ENCODE results near the gene TENT5A.

DNA sequence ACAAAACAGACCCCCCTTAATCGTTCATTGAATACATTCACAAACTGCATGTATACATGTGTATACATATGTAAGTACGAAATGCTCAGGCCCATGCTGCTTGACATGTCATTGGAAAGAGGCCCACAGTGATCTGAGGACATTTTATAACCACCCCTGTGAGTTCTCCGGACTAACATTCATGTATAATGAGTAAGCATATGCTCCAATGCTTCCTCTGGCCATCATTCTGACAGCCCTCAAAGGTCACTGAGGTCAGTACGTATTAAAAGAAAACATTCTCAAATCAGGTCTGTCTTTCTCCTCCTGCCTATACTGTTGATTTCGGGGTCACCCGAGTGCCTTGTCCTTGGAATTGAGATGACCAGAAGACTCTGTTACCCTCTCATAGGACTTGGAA, 54.9 kb downstream of the TENT5A start:
- TF ChIP-seq, protein P1, sequence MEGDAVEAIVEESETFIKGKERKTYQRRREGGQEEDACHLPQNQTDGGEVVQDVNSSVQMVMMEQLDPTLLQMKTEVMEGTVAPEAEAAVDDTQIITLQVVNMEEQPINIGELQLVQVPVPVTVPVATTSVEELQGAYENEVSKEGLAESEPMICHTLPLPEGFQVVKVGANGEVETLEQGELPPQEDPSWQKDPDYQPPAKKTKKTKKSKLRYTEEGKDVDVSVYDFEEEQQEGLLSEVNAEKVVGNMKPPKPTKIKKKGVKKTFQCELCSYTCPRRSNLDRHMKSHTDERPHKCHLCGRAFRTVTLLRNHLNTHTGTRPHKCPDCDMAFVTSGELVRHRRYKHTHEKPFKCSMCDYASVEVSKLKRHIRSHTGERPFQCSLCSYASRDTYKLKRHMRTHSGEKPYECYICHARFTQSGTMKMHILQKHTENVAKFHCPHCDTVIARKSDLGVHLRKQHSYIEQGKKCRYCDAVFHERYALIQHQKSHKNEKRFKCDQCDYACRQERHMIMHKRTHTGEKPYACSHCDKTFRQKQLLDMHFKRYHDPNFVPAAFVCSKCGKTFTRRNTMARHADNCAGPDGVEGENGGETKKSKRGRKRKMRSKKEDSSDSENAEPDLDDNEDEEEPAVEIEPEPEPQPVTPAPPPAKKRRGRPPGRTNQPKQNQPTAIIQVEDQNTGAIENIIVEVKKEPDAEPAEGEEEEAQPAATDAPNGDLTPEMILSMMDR (IDR thresholded peaks at IDR 0.05; ENCODE audit: low read depth, low read length, missing input control) = no peak
- TF ChIP-seq SP1 (IDR thresholded peaks at IDR 0.05) = no peak
- TF ChIP-seq EGR1 (IDR thresholded peaks at IDR 0.05; ENCODE audit: low read depth in 2 of 2) = no peak
- TF ChIP-seq ZBTB33 (IDR thresholded peaks at IDR 0.05) = no peak

All from liver (tissue), 3 donors.